Activated CD4-positive, alpha-beta T cell treated with anti-CD3 and anti-CD28 coated beads, Interleukin-2, amount 10 ng/mL, durations not matched to agents 7 days and 5 days (primary cell): ENCODE data around the gene PEX3. TPM values are rescaled to one million over a fixed set of nuclear protein-coding genes. Genes with fewer than 3 reads are reported as not detected.

Experiments
- CTCF ChIA-PET: fragments of 350-600 bp; sonication (Branson Sonifier 250); formaldehyde crosslinking; loops from one replicate; lab custom pipeline; 2021; ENCODE audit warnings: antibody characterized with exemption; lab: Charles Lee
- POLR2A ChIA-PET: fragments of 350-600 bp; sonication (Branson Sonifier 250); formaldehyde crosslinking; loops from one replicate; lab custom pipeline; 2021; ENCODE audit warnings: antibody characterized with exemption; lab: Charles Lee
- DNase-seq: peaks from one replicate; pipeline ENCODE4 v3.0.0-alpha.2; 2020
- H3K27ac Mint-ChIP-seq: one replicate; pipeline ENCODE4 v1.8.0; 2021; ENCODE audit warnings: mild to moderate bottlenecking, moderate library complexity, mixed read lengths
- H3K27me3 Mint-ChIP-seq: one replicate; pipeline ENCODE4 v1.8.0; 2021; ENCODE audit warnings: mixed read lengths
- H3K36me3 Mint-ChIP-seq: one replicate; pipeline ENCODE4 v1.8.0; 2021; ENCODE audit warnings: low read depth, mixed read lengths
- H3K4me1 Mint-ChIP-seq: one replicate; pipeline ENCODE4 v1.8.0; 2021; ENCODE audit warnings: mixed read lengths
- H3K4me3 Mint-ChIP-seq: one replicate; pipeline ENCODE4 v1.8.0; 2021; ENCODE audit warnings: mild to moderate bottlenecking, moderate library complexity, mixed read lengths
- H3K9me3 Mint-ChIP-seq: one replicate; pipeline ENCODE4 v1.8.0; 2021; ENCODE audit warnings: mixed read lengths
- total RNA-seq, 2 experiments: library from RNA; stranded (reverse); gene quantifications; one replicate each; pipeline ENCODE4 v1.2.3, GENCODE V29; 2021

The PEX3 gene, protein sequence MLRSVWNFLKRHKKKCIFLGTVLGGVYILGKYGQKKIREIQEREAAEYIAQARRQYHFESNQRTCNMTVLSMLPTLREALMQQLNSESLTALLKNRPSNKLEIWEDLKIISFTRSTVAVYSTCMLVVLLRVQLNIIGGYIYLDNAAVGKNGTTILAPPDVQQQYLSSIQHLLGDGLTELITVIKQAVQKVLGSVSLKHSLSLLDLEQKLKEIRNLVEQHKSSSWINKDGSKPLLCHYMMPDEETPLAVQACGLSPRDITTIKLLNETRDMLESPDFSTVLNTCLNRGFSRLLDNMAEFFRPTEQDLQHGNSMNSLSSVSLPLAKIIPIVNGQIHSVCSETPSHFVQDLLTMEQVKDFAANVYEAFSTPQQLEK
- total RNA-seq, result 10 to 100 TPM; 16.9 to 20.5 TPM

DNA sequence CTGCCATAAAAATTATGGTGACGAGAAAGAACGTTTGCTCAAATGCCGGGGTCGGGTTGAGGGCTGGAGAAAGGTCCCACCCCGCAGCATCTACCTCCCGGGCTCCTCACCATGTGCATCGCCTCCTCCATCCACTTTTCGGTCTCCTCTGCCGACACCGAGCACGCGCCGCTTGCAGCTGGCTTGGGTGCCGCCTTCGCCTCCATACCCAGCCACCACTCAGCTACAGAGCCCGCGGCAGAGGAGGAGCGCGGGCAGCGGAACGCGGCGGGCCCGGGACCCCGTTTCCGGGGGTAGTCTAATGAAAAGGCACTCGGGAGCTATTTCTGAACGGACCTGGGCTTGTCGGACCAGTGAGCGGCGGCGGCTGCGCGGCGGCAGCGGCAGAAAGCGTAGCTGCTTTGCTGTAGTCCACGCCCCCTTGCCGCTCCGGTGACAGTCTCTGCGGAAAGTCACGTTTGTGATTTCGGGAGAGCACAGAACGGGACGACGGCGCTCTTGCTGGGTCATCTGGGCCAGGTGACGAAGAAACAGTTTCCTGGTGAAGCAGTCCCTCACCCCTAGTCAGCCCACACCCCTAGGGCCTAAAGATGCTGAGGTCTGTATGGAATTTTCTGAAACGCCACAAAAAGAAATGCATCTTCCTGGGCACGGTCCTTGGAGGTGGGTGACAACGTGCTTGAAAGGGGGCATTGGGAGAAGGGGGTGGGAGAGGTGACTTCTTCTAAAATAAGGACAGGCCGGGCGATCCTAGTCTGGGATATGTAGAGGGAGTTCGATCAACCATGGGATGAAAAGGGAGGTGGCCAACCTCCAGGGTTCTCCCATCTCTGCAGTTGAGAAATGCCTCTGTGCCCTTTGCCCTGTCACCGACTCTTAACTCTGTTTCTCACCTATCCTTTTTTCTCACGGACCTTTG, at the start of gene PEX3, which contains the start of gene ADAT2:
Gene PEX3, plus strand, starts transcription at position 353 of the 919 bp plus-strand sequence. Its CDS starts 238 bp downstream, at position 591.
Gene ADAT2, minus strand, starts transcription at position 243 of the 919 bp plus-strand sequence. Its CDS starts 37 bp downstream, at position 206.
- H3K27ac Mint-ChIP-seq, result peak within 1 kb of the TSS; percentile 98
- no peaks in the 10 kb centered on the region for H3K27me3 Mint-ChIP-seq
- POLR2A ChIA-PET, result interaction anchor here (0.7 to 1.1 kb wide), 2 partner anchors 8 to 393 kb away, joined by 3 to 8 read pairs; no protein-coding TSS in a partner anchor
- H3K36me3 Mint-ChIP-seq, result peaks cover 9% of the 10 kb centered on the region
- no peaks in the 10 kb centered on the region for H3K9me3 Mint-ChIP-seq
- peak within 1 kb of the TSS; percentile 94 for H3K4me3 Mint-ChIP-seq
- CTCF ChIA-PET, result interaction anchor here (0.7 to 1.6 kb wide), 4 partner anchors 8 to 83 kb away, joined by 3 to 7 read pairs (median 3); no protein-coding TSS in a partner anchor
- peak; percentile 94 for DNase-seq
- peaks cover 35% of the 10 kb centered on the region for H3K4me1 Mint-ChIP-seq

DNA sequence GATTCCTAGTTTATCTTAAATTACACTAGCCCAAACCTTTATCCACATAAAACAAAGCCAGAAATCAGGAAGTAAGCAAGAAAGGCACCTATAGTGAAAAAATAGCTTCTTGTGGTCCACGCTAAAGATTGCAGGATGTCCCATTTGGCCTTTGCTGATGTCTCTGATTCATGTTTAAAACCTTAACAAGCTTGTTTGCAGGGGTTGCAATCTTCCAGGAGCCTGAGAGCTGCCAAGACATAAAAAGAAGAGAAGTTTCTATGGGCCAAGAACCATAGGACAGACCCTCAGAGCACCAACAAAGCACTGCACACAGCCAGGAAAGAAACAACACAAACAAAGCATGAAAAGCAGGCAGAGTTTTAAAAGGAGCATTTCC, 49.5 kb upstream of the PEX3 start:
- Mint-ChIP-seq H3K9me3 (no peaks in the 10 kb centered on the region), H3K36me3 (no peaks in the 10 kb centered on the region), H3K27me3 (peaks cover 2% of the 10 kb centered on the region), H3K27ac (peak overlapping the region; percentile 11), H3K4me3 (no peak overlapping the region), H3K4me1 (peaks cover 21% of the 10 kb centered on the region)
- POLR2A ChIA-PET, result no interaction called here
- DNase-seq, result no peak
- CTCF ChIA-PET, result interaction anchor here (1.4 to 1.8 kb wide), 2 partner anchors 15 to 26 kb away, joined by 3 to 5 read pairs; no protein-coding TSS in a partner anchor

DNA sequence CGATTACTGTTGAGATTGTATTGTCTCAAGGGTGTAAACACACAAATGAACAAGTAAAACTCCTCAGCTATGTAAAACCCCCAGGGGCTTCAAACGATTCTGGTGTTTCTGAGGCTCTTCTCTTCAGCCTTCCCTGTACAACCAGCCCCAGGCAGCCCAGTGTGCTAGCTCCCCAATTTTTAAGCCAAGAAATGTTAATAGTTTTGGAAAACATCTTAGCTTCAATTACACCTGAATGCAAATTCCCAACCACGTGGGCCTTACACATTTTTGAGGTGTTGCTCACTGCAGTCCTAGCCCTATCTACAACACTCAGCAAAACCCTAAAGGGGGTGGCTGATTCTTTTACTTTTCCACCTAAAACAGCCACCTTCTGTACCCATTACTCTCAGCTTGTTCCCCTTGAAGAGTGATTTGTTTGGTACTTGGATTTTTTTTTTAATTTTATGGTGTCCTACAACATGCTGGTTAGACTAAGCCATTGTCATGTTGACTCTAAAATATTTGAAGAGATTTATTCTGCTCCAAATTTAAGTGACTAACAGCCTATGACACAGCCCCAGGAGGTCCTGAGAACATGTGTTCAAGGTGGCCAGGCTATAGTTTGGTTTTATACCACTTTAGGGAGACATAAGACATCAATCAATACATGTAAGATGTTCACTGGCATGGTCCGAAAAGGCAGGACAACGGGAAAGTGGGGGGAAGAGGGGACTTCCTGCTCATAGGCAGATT, 48.8 kb upstream of the PEX3 start:
- POLR2A ChIA-PET, result no interaction called here
- Mint-ChIP-seq H3K4me3 (no peak overlapping the region), H3K9me3 (no peaks in the 10 kb centered on the region), H3K27ac (no peak overlapping the region), H3K27me3 (peaks cover 2% of the 10 kb centered on the region), H3K36me3 (no peaks in the 10 kb centered on the region), H3K4me1 (peaks cover 21% of the 10 kb centered on the region)
- no peak for DNase-seq
- CTCF ChIA-PET, result interaction anchor here (1.4 to 1.8 kb wide), 2 partner anchors 14 to 26 kb away, joined by 3 to 5 read pairs; no protein-coding TSS in a partner anchor

DNA sequence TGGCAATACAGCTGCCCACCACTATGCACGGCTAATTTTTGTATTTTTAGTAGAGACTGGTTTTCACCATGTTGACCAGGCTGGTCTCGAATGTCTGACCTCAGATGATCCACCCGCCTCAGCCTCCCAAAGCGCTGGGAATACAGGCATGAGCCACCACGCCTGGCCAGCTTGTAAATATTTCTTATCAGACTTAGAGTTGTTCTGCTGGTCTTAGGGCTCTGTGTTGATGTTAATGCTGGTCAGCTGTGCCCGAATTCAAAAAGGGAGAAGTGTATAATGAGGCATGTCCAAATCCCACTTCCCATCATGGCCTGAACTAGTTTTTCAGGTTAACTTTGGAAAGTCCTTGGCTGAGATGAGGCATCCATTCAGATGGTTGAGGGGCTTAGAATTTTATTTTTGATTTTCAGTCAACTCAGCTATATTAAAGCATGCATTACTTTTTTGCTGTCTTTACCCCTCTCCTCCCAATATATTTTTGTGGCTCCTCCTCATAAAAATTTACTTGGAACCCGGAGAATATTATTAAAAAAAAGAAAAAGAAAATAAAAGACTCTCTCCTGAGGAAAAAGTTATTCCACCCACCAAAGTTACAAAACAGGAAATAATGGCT, 47.8 kb upstream of the PEX3 start:
- H3K36me3 Mint-ChIP-seq, result no peaks in the 10 kb centered on the region

DNA sequence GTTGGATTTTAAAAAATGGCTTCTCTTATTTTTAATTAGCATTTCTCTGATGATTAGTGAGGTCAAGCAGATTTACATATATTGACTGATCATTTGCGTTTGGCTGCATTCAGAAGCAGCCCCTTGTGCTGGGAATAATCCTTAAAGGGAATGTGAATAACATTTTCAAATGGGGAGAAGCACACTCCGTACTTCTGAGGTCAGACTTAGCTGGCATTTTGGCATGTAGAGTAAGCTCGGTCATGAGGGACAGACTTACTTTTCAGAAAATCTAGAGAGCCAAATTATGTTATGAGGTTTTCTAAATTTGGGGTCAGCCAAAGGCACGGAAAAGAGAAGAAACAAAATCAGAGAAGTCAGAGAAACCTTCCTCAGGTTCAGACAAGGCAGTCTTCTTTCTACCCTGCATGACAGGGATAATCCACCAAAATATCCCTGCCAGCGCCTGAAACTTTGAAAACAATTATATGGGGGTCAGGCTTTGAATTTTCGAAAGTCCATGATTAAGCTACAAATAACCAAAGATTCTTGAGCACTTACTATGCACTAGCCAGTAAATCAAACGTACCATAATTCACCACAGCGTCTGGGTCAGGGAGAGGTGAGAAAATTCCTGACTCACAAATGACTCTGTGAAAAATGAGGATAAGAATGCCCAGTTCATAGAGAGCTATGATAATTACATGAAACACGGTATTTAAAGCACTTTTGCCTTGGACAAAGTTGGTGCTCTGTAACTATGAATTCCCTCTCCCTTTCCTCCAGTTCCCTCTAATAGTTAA, 45.0 kb upstream of the PEX3 start:
- Mint-ChIP-seq H3K9me3 (peaks cover 5% of the 10 kb centered on the region), H3K27ac (no peak overlapping the region), H3K4me1 (peaks cover 9% of the 10 kb centered on the region), H3K27me3 (peaks cover 2% of the 10 kb centered on the region), H3K36me3 (no peaks in the 10 kb centered on the region), H3K4me3 (no peak overlapping the region)
- ChIA-PET CTCF (no interaction called here), POLR2A (no interaction called here)
- DNase-seq, result no peak

More for the DNA sequence above, 47.8 kb upstream of the PEX3 start:
- CTCF ChIA-PET, result no interaction called here
- POLR2A ChIA-PET, result no interaction called here
- Mint-ChIP-seq H3K4me3 (no peak overlapping the region), H3K27me3 (peaks cover 2% of the 10 kb centered on the region), H3K27ac (no peak overlapping the region), H3K4me1 (peaks cover 20% of the 10 kb centered on the region), H3K9me3 (no peaks in the 10 kb centered on the region)
- no peak for DNase-seq

DNA sequence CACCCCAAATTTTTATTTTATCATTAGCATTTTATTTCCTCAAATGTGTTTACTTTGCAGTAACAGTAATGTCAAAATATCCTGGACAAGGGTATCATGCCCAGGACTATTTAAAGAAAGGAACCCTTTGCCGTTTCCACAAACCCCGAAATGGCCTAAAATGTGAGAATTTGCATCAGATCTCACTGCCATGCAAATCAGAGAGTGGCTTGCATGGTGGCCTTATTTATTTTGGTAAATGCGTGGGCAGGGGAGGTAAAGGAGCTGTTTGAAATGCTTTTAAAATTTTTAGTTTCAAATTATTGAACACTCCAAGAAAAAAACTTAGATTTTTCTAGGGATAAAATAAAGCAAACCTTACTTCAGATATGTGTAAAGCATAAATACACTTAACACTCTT, 43.9 kb upstream of the PEX3 start:
- ChIA-PET CTCF (no interaction called here), POLR2A (no interaction called here)
- no peak for DNase-seq
- Mint-ChIP-seq H3K4me3 (no peak overlapping the region), H3K27me3 (peaks cover 2% of the 10 kb centered on the region), H3K36me3 (no peaks in the 10 kb centered on the region), H3K4me1 (peaks cover under 1% of the 10 kb centered on the region), H3K9me3 (peaks cover 5% of the 10 kb centered on the region), H3K27ac (no peak overlapping the region)

DNA sequence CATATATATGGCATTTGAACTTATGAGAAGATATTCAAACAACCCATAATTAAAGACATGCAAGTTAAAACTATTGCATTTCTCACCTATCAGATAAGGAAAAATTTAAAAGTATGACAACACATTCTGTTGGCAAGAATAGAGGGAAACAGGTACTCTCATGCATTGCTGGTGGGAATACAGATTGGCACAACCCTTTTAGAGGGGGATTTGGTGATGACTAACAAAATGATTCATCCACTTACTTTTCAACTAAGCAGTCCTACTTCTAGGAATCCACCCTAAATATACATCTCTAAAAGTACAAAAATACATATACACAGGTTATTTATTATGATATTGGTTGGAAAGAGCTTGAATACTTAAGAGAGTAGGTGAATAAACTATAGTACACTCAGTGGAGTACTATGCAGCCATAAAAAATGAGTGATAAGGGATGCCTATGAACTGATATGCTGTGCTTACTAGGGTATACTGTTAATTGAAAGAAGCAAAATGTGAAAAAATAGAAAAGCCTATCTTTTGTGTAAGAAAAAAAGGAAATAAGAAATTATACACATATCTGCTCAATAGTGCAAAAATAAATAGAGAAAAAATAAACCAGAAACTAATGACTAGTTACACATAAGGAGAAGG, 42.3 kb upstream of the PEX3 start:
- ChIA-PET POLR2A (no interaction called here), CTCF (no interaction called here)
- Mint-ChIP-seq H3K4me1 (no peaks in the 10 kb centered on the region), H3K27ac (no peak overlapping the region), H3K9me3 (peaks cover 5% of the 10 kb centered on the region), H3K27me3 (peaks cover 2% of the 10 kb centered on the region), H3K4me3 (no peak overlapping the region), H3K36me3 (no peaks in the 10 kb centered on the region)
- no peak for DNase-seq

DNA sequence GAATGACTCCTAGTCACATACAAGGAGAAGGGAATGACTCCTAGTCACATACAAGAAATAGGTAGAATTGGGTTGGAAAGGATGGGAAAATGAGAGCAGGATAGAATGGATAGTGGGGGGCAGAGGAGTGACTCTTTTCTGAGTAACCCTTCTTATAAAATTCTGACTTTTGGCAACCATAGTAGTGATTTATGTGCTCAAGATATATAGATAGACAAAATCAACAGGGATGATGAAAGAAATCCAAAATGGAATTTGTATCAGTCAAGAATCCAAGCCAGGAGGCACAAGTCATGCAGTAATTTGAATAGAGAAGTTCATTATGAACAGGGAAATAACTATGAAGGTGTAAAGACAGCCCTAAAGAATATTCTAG, 41.8 kb upstream of the PEX3 start:
- H3K4me3 Mint-ChIP-seq, result no peak overlapping the region
- POLR2A ChIA-PET, result no interaction called here
- DNase-seq, result no peak
- no peak overlapping the region for H3K27ac Mint-ChIP-seq
- CTCF ChIA-PET, result no interaction called here
- H3K9me3 Mint-ChIP-seq, result peaks cover 5% of the 10 kb centered on the region
- no peaks in the 10 kb centered on the region for H3K4me1 Mint-ChIP-seq
- H3K36me3 Mint-ChIP-seq, result no peaks in the 10 kb centered on the region
- H3K27me3 Mint-ChIP-seq, result peaks cover 2% of the 10 kb centered on the region

DNA sequence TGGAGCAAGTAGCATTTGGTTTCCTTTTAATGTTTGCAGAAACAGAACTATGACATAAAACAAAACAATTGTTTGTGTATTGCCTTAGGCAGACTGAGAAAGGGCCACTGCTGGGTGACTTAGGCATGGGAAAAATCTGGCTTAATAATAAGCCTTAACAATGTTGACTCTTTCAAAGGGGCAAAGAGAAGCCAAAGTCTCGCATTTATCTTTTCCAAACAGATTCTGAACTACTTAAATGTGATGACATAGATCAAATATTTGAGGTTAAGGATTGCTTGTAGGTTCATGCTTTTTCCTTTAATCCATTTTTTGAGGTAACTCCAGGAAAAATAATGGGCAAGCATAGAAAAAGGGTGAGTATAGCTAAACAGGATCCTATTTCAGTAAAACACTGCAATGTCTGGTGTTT, 39.7 kb upstream of the PEX3 start:
- peaks cover 5% of the 10 kb centered on the region for H3K9me3 Mint-ChIP-seq
- H3K36me3 Mint-ChIP-seq, result no peaks in the 10 kb centered on the region
- H3K4me1 Mint-ChIP-seq, result no peaks in the 10 kb centered on the region
- POLR2A ChIA-PET, result no interaction called here
- H3K27ac Mint-ChIP-seq, result no peak overlapping the region
- DNase-seq, result no peak
- no peaks in the 10 kb centered on the region for H3K27me3 Mint-ChIP-seq
- no peak overlapping the region for H3K4me3 Mint-ChIP-seq
- CTCF ChIA-PET, result interaction anchor here (0.7 kb wide), 1 partner anchor 322 kb away, joined by 3 read pairs; no protein-coding TSS in a partner anchor

DNA sequence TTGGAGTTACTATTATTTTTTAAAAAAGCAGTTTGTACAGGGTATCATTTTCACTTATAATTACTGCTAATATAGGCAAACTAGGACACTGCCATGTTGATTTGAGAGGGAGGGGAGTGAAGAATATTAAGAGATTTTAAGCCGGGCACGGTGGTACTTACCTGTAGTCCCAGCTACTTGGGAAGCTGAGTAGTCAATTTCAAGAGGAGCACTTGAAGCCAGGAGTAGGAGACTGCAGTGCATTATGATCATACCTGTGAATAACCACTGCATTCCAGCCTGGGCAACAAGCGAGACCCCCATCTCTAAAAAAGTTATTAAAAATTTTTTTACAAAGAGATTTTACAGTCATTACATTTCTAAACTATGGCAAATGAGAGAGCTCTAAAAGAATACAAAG, 35.8 kb upstream of the PEX3 start:
- Mint-ChIP-seq H3K27ac (no peak overlapping the region), H3K4me1 (no peaks in the 10 kb centered on the region), H3K4me3 (no peak overlapping the region), H3K27me3 (no peaks in the 10 kb centered on the region), H3K9me3 (no peaks in the 10 kb centered on the region), H3K36me3 (no peaks in the 10 kb centered on the region)
- ChIA-PET POLR2A (no interaction called here), CTCF (interaction anchor here (0.8 to 1.4 kb wide), 2 partner anchors 10 to 89 kb away, joined by 3 to 5 read pairs; no protein-coding TSS in a partner anchor)
- no peak for DNase-seq

DNA sequence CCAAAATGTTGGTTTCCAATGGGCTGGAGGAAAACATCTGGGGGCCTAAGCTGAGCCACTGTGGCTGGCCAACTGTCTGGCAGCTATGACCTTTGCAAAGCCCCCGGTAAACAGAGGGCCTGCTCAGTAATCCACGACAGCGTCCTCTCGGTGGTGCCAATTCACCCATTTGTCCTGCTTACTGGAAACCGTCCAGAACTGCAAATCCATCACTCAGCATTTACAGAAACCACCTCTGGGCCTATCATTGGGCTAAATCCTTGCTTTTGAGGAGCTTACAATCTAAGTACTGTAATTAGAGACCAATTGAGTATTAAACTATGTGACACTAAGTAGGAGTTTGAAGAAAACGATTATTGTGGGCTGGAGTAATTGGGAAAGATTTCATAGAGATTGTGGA, 31.1 kb upstream of the PEX3 start:
- ChIA-PET POLR2A (no interaction called here), CTCF (interaction anchor here (1.3 kb wide), 2 partner anchors 8 to 15 kb away, joined by 3 to 5 read pairs; no protein-coding TSS in a partner anchor)
- H3K4me1 Mint-ChIP-seq, result no peaks in the 10 kb centered on the region
- no peak for DNase-seq
- no peak overlapping the region for H3K27ac Mint-ChIP-seq
- no peaks in the 10 kb centered on the region for H3K36me3 Mint-ChIP-seq
- no peak overlapping the region for H3K4me3 Mint-ChIP-seq
- no peaks in the 10 kb centered on the region for H3K9me3 Mint-ChIP-seq
- no peaks in the 10 kb centered on the region for H3K27me3 Mint-ChIP-seq
